ENCODE data around the gene KCND2.

DNA sequence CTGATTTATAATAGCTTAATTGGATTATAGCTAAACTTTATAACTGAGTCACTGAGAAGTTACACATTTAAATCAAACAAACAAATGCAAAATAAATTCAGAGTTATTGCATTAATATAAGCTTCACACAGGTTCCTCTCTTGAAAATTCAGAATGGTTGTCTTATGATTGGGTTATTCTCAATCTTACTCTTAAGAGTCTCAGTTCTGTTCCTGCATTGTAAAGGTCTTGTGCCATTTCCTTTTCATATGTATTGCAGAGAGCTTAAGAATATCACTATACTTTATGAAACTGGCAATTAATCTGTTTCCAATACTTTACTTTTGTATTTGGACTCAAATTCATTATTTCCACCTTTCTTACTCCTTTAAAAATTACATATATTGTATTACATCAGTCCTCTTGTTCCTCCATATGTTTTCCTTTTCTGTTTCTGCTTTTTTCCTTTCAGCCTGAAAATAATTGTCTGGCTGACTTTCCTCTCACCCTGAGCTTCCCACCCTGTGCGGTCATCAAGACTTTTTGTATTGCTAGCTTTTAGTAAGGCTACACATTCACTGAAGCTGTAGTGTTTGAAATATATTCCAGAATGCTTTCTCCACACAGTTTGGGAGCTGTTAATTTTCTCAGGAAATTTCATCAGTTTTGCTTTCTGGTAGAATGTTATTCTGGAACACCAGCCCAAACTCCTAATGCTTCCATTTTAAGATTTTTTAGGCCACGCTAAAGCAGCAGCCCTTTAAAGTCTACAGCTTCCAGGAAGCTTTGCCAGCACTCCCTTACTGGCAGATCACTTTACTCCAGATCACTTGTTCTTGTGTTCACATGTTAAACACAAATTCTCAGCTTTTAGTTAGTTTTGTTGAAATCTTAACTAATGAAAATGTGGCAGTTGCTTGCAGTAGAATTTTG is 139.4 kb downstream of the KCND2 start:
- TF ChIP-seq, protein P1, sequence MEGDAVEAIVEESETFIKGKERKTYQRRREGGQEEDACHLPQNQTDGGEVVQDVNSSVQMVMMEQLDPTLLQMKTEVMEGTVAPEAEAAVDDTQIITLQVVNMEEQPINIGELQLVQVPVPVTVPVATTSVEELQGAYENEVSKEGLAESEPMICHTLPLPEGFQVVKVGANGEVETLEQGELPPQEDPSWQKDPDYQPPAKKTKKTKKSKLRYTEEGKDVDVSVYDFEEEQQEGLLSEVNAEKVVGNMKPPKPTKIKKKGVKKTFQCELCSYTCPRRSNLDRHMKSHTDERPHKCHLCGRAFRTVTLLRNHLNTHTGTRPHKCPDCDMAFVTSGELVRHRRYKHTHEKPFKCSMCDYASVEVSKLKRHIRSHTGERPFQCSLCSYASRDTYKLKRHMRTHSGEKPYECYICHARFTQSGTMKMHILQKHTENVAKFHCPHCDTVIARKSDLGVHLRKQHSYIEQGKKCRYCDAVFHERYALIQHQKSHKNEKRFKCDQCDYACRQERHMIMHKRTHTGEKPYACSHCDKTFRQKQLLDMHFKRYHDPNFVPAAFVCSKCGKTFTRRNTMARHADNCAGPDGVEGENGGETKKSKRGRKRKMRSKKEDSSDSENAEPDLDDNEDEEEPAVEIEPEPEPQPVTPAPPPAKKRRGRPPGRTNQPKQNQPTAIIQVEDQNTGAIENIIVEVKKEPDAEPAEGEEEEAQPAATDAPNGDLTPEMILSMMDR (conservative IDR thresholded peaks at IDR 0.05; ENCODE audit: low read depth, low read length) = no peak
- TF ChIP-seq EZH2 (IDR thresholded peaks at IDR 0.05; ENCODE audit: low read length, unreplicated experiment) = no peak

Measured in PC-3 (cell line).